Occipital lobe (tissue), 2 donors: Measurements from ENCODE around the gene MICAL3. TPM values are rescaled to one million over a fixed set of nuclear protein-coding genes. Genes with fewer than 3 reads are reported as not detected.
"Not testable (repeated sequence)": the region's sequence is repeated elsewhere in the genome, so short reads cannot be mapped to it uniquely, and the experiment has no call there.

Source experiments
- DNase-seq: peaks from one replicate; lab custom pipeline; 2025; lab: John Stamatoyannopoulos, UW
- total RNA-seq: library from RNA; depleted of rRNA; stranded (reverse); fragments of >200 nt; gene quantifications from one replicate; pipeline ENCODE4 v1.2.3, GENCODE V29; 2014

Gene MICAL3
- total RNA-seq, 1 donor from 2014 or later = 40.9 TPM

GRCh38 chr22:18033204-18033998 lies 9.0 kb upstream of the MICAL3 start:
- DNase-seq = no peak

- DNase-seq = no peak
Measured at GRCh38 chr22:18032455-18033101, 8.2 kb upstream of the MICAL3 start.

- DNase-seq = peak; percentile 57
Measured at GRCh38 chr22:18031695-18032454, 7.5 kb upstream of the MICAL3 start.

GRCh38 chr22:18029686-18030267 lies 5.4 kb upstream of the MICAL3 start:
- no peak for DNase-seq

DNA sequence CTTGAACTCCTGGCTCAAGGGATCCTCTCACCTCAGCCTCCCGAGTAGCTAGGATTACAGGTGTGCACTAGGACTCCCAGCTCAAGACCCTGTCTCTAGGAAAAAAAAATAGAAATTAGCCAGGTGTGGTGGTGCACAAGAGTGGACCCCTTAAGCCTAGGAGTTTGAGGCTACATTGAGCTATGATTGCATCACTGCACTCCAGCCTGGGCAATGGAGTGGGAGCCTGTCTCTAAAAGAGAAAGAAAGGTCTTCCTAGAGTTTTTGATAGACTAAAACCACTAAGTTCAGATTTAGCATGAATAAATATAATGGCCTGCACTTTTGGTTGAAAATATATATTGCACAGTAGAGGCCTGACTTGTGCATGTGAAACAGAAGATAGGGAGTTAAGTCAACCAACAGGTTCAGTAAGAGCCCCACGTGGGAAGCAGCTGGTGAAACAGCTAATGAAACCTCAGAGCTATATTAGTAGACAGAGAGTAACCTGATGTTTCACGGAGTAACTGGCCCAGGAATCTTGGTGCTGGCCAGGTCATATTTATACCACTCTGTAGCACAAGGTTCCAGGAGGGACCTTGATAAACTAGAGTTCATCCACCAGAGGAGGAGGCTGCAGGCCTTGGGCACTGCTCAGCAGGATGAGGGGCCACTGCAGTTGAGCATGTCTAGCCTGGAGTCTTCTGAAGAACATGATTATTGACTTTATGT lies 4.6 kb upstream of the MICAL3 start:
- no peak for DNase-seq

DNA sequence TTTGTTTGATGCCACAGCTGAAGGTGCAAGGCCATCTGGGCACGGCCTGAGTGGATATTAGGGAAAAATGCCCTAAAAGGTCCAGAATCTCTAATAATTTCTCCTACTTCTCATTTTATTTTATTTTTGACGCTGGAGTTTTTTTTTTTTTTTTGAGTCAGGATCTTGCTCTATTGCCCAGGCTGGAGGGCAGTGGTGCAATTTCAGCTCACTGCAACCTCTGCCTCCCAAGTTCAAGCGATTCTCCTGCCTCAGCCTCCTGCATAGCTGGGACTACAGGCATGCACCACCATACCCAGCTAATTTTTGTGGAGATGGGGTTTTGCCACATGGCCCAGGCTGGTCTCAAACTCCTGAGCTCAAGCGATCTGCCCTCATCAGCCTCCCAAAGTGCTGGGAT lies 1.5 kb upstream of the MICAL3 start:
- DNase-seq = not testable (repeated sequence)

GRCh38 chr22:18024956-18025720 lies 777 bp upstream of the MICAL3 start:
- no peak for DNase-seq

GRCh38 chr22:18023509-18024275 lies 669 bp downstream of the MICAL3 start:
- DNase-seq = peak; percentile 65

DNA sequence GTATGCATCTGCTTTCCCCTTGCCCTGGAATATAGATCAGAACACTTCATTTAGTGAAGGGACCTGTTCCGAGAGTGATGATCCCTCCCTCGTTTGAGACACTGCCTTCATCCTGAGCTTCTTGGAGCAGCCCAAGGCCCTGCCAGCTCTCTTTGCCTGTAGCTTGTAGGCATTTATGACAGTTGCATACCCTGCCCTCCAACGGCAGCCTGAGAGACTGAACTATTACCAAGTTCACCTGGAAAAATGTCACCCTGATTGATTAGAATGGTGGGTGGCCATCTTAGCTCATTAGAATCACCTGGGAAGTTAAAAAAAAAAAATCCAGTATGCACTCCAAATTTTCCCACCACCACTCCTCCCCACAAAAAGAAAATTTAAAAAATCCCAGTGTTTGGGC lies 1.5 kb downstream of the MICAL3 start:
- DNase-seq = no peak

DNA sequence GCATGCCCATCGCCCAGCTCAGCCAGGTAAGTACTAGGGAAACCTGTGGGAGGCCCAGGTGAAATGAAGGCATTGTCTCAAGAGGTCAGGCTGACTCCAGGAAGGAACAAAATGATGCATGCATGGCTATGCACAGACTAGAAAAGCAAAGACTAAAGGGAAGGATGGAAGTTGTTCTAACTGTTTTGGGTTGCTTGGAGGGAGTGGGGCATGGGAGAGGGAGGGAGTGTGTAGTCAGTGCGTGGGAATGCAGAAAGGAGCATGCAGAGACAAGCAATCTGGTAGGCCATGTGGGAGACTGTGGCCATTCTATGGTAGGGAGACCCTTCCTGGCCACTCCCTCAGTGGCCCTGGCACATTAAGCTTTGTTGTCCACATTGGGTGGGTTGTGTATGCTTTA lies 2.9 kb downstream of the MICAL3 start:
- no peak for DNase-seq

DNA sequence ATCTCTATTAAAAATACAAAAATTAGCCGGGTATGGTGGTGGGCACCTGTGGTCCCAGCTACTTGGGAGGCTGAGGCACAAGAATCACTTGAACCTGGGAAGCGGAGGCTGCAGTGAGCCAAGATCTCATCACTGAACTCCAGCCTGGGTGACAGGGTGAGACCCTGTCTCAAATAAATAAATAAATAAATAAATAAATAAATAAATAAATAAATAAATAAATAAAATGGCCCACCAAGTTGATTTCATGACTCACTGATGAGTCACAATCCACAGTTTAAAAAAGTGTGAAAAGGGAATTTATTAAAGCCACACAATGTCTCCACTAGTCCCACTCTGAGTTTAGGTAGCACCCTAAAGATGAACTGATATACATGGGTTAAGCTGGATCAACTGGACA lies 3.6 kb downstream of the MICAL3 start:
- DNase-seq = not testable (repeated sequence)

DNA sequence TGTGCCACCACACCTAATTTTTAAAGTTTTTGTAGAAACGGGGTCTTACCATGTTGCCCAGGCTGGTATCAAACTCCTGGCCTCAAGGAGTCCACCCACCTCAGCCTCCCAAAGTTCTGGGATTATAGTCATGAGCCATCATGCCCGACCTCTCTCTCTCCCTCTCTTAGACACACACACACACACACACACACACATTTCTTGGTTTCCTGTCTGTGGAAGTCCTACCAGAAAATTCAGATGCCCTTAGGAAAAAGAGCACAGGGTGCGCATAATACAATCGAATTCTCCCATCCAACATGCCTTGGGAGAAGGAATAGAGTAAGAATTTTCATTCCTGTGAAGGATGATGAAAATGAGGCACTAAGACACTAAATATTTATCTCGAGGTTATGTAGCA lies 10.4 kb downstream of the MICAL3 start:
- DNase-seq = no peak

GRCh38 chr22:18013436-18013835 lies 10.9 kb downstream of the MICAL3 start:
- DNase-seq = no peak

- no peak for DNase-seq
Measured at GRCh38 chr22:18012531-18012930, 11.8 kb downstream of the MICAL3 start.

DNA sequence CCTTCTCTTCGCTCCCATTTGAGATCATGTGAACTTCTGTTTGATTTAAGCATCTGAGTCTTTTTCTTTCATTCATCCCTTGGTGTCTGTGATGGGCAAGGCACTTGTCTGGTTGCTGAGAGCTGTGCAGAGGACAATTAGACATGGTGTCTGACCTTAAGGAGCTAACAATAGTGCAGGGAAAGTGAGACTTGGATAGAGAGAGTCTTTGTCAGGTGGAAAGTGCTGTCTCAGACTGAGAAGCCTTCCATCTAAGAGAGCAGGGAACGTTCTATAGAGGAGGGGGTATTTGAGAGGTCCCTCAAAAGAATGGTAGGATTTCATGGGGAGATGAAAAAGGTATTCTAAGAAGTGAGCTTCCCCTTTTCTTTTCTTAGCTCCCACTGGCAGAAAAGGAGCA lies 14.1 kb downstream of the MICAL3 start:
- no peak for DNase-seq

- DNase-seq = no peak
Measured at GRCh38 chr22:18008136-18008535, 16.2 kb downstream of the MICAL3 start.

DNA sequence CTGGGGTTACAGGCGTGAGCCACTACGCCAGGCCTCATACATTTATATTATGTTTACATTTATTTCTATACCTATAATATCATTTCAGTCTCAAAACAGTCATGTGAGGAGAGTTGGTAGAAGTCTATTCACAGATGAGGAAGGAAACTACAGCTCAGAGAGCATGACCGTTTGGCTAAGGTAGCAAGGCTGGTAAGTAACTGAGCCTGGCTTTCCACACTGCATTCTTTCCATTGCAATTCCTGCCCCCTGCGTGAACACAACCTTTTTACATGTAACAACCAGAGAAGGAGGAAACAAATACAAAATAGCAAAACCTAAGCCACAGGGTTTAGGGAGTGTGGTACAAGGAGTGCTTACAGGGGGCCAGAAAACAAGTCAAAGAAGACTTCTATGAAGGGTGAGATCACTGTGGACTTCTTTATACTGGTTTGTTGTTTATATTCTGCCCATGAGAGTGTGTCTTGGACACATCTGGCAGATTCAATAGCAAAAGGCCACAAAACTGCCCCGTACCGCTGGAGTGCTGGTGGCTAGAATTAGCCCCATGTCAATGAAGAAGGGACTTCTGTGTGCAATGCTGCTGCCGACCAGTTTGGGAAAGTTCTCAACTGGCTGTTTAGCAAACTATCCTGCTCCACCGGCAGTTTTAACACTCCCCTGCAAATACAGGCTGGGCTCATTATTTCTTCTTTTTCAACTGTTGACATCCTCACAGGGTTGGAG lies 19.0 kb downstream of the MICAL3 start:
- DNase-seq = no peak

- not testable (repeated sequence) for DNase-seq
Measured at GRCh38 chr22:18001894-18002315, 22.5 kb downstream of the MICAL3 start.
